Neural progenitor cell (in vitro differentiated cells): ENCODE measurements around the gene AGA. TPM values are rescaled to one million over a fixed set of nuclear protein-coding genes. Genes with fewer than 3 reads are reported as not detected.

ENCODE experiments used
- DNase-seq: peaks from one replicate; pipeline ENCODE4 v3.0.0-alpha.2; 2016; ENCODE audit warnings: low spot score
- H2AFZ ChIP-seq: fragments of 200-600 bp; sonication (generic); replicated peaks from 2 replicates; pipeline ENCODE4 v1.6.1; 2016; ENCODE audit warnings: antibody characterized with exemption
- H3F3A ChIP-seq: fragments of 200-600 bp; sonication (generic); 2 replicates; pipeline ENCODE4 v1.6.1; 2016; ENCODE audit warnings: antibody characterized with exemption, low read depth
- H3K27ac ChIP-seq: fragments of 200-600 bp; sonication (generic); 2 replicates; pipeline ENCODE4 v1.5.1; 2016; ENCODE audit warnings: mild to moderate bottlenecking
- H3K27me3 ChIP-seq: fragments of 200-600 bp; sonication (generic); 2 replicates; pipeline ENCODE4 v1.6.1; 2016; ENCODE audit warnings: mild to moderate bottlenecking, moderate library complexity
- H3K36me3 ChIP-seq: fragments of 200-600 bp; sonication (generic); 2 replicates; pipeline ENCODE4 v1.5.1; 2016
- H3K4me1 ChIP-seq: fragments of 200-600 bp; sonication (generic); 2 replicates; pipeline ENCODE4 v1.6.1; 2016; ENCODE audit warnings: mixed run types
- H3K4me2 ChIP-seq: fragments of 200-600 bp; sonication (generic); 2 replicates; pipeline ENCODE4 v1.6.1; 2016
- H3K4me3 ChIP-seq: fragments of 200-600 bp; sonication (generic); 2 replicates; pipeline ENCODE4 v1.5.1; 2016
- H3K79me2 ChIP-seq: fragments of 200-600 bp; sonication (generic); 2 replicates; pipeline ENCODE4 v1.6.1; 2016; ENCODE audit warnings: low read depth
- H3K9ac ChIP-seq: fragments of 200-600 bp; sonication (generic); 2 replicates; pipeline ENCODE4 v1.6.1; 2016
- H3K9me3 ChIP-seq: fragments of 200-600 bp; sonication (generic); 2 replicates; pipeline ENCODE4 v1.5.1; 2016; ENCODE audit warnings: low read depth
- H4K20me1 ChIP-seq: fragments of 200-600 bp; sonication (generic); 2 replicates; pipeline ENCODE4 v1.6.1; 2016; ENCODE audit warnings: low read depth
- H3K27ac Mint-ChIP-seq: 3 replicates; pipeline ENCODE4 v1.8.0; 2021; ENCODE audit warnings: mixed read lengths
- H3K27me3 Mint-ChIP-seq: 2 replicates; pipeline ENCODE4 v1.8.0; 2022; ENCODE audit warnings: low read depth, mild to moderate bottlenecking, inconsistent platforms, moderate library complexity, mixed read lengths; ENCODE audit not compliant: insufficient read depth
- H3K36me3 Mint-ChIP-seq: 3 replicates; pipeline ENCODE4 v1.8.0; 2021; ENCODE audit warnings: mixed read lengths
- H3K4me1 Mint-ChIP-seq: 3 replicates; pipeline ENCODE4 v1.8.0; 2021; ENCODE audit warnings: mixed read lengths
- H3K4me3 Mint-ChIP-seq: 3 replicates; pipeline ENCODE4 v1.8.0; 2021; ENCODE audit warnings: mild to moderate bottlenecking, moderate library complexity, mixed read lengths
- H3K9me3 Mint-ChIP-seq: 3 replicates; pipeline ENCODE4 v1.8.0; 2020; ENCODE audit warnings: mixed read lengths
- CTCF ChIP-seq: fragments of 200-600 bp; sonication (generic); IDR thresholded peaks from 2 replicates; pipeline ENCODE4 v1.5.1; 2017; ENCODE audit warnings: antibody characterized with exemption, mild to moderate bottlenecking
- EZH2 ChIP-seq: fragments of 200-600 bp; sonication (generic); IDR thresholded peaks from 2 replicates; pipeline ENCODE4 v1.6.1; 2017; ENCODE audit warnings: antibody characterized with exemption, mild to moderate bottlenecking, moderate library complexity
- EZH2phosphoT487 ChIP-seq: fragments of 200-600 bp; sonication (generic); IDR thresholded peaks from 2 replicates; pipeline ENCODE4 v1.6.1; 2017; ENCODE audit warnings: antibody characterized with exemption
- total RNA-seq: library from RNA; depleted of rRNA; stranded (reverse); fragments of >200 nt; gene quantifications from 2 replicates; pipeline ENCODE4 v1.2.3, GENCODE V29; 2015; ENCODE audit warnings: low replicate concordance

The AGA gene
- total RNA-seq, 1 donor from 2014 or later, result 27.3 TPM

GRCh38 chr4:177419434-177419833 is 22.8 kb downstream of the AGA start:
- no peak overlapping the region for H3K27ac ChIP-seq
- H2AFZ ChIP-seq, result no peak overlapping the region
- TF ChIP-seq EZH2 (no peak), CTCF (no peak), EZH2phosphoT487 (no peak)
- H3K4me3 ChIP-seq, result no peak overlapping the region
- Mint-ChIP-seq H3K27ac (no peak overlapping the region), H3K4me3 (no peak overlapping the region), H3K27me3 (no peaks in the 10 kb centered on the region), H3K4me1 (no peaks in the 10 kb centered on the region), H3K9me3 (peaks cover 31% of the 10 kb centered on the region), H3K36me3 (no peaks in the 10 kb centered on the region)
- no peaks in the 10 kb centered on the region for H3K4me1 ChIP-seq
- no peak for DNase-seq
- no peak overlapping the region for H3K9ac ChIP-seq
- no peaks in the 10 kb centered on the region for H3K79me2 ChIP-seq
- no peaks in the 10 kb centered on the region for H3K36me3 ChIP-seq
- no peaks in the 10 kb centered on the region for H4K20me1 ChIP-seq
- no peaks in the 10 kb centered on the region for H3F3A ChIP-seq
- no peak overlapping the region for H3K4me2 ChIP-seq
- peaks cover 6% of the 10 kb centered on the region for H3K9me3 ChIP-seq
- H3K27me3 ChIP-seq, result no peaks in the 10 kb centered on the region

- Histone ChIP-seq H3K4me3 (no peak overlapping the region), H3K79me2 (no peaks in the 10 kb centered on the region), H3F3A (no peaks in the 10 kb centered on the region), H3K4me1 (no peaks in the 10 kb centered on the region), H3K4me2 (no peak overlapping the region), H3K9me3 (no peaks in the 10 kb centered on the region), H3K27ac (no peak overlapping the region), H3K9ac (no peak overlapping the region), H3K27me3 (no peaks in the 10 kb centered on the region), H2AFZ (no peak overlapping the region), H4K20me1 (no peaks in the 10 kb centered on the region), H3K36me3 (no peaks in the 10 kb centered on the region)
- Mint-ChIP-seq H3K9me3 (peaks cover 31% of the 10 kb centered on the region), H3K4me3 (no peak overlapping the region), H3K27me3 (no peaks in the 10 kb centered on the region), H3K27ac (peak overlapping the region; percentile 53), H3K4me1 (peaks cover 21% of the 10 kb centered on the region), H3K36me3 (no peaks in the 10 kb centered on the region)
- DNase-seq, result no peak
- TF ChIP-seq EZH2phosphoT487, result no peak
- TF ChIP-seq CTCF, result no peak
- TF ChIP-seq EZH2, result no peak
These were observed 28.6 kb downstream of the AGA start for GRCh38 chr4:177413656-177414055.

- Histone ChIP-seq H3K9me3 (no peaks in the 10 kb centered on the region), H3K79me2 (no peaks in the 10 kb centered on the region), H3K27ac (no peak overlapping the region), H3K27me3 (no peaks in the 10 kb centered on the region), H3K4me1 (no peaks in the 10 kb centered on the region), H4K20me1 (no peaks in the 10 kb centered on the region), H3K36me3 (no peaks in the 10 kb centered on the region), H2AFZ (no peak overlapping the region), H3K4me3 (no peak overlapping the region), H3F3A (no peaks in the 10 kb centered on the region), H3K4me2 (no peak overlapping the region), H3K9ac (no peak overlapping the region)
- Mint-ChIP-seq H3K9me3 (peaks cover 31% of the 10 kb centered on the region), H3K4me1 (peaks cover 21% of the 10 kb centered on the region), H3K36me3 (no peaks in the 10 kb centered on the region), H3K27me3 (no peaks in the 10 kb centered on the region), H3K27ac (peak overlapping the region; percentile 53), H3K4me3 (no peak overlapping the region)
- no peak for DNase-seq
- no peak for TF ChIP-seq EZH2
- no peak for TF ChIP-seq CTCF
- no peak for TF ChIP-seq EZH2phosphoT487
These were observed 29.2 kb downstream of the AGA start for GRCh38 chr4:177413076-177413475.

GRCh38 chr4:177411996-177412395 is 30.2 kb downstream of the AGA start:
- no peaks in the 10 kb centered on the region for H3K36me3 ChIP-seq
- no peak for TF ChIP-seq CTCF
- TF ChIP-seq EZH2, result no peak
- no peak for TF ChIP-seq EZH2phosphoT487
- H3F3A ChIP-seq, result no peaks in the 10 kb centered on the region
- Mint-ChIP-seq H3K36me3 (peaks cover 3% of the 10 kb centered on the region), H3K9me3 (peaks cover 36% of the 10 kb centered on the region), H3K27me3 (no peaks in the 10 kb centered on the region), H3K27ac (no peak overlapping the region), H3K4me3 (no peak overlapping the region), H3K4me1 (peaks cover 21% of the 10 kb centered on the region)
- no peaks in the 10 kb centered on the region for H3K27me3 ChIP-seq
- no peaks in the 10 kb centered on the region for H4K20me1 ChIP-seq
- no peak for DNase-seq
- H3K27ac ChIP-seq, result no peak overlapping the region
- no peak overlapping the region for H3K4me3 ChIP-seq
- no peaks in the 10 kb centered on the region for H3K79me2 ChIP-seq
- H3K4me1 ChIP-seq, result no peaks in the 10 kb centered on the region
- no peak overlapping the region for H2AFZ ChIP-seq
- no peak overlapping the region for H3K4me2 ChIP-seq
- no peak overlapping the region for H3K9ac ChIP-seq
- H3K9me3 ChIP-seq, result no peaks in the 10 kb centered on the region
